ENCODE measurements around the gene SIRPG. TPM values are rescaled to one million over a fixed set of nuclear protein-coding genes. Genes with fewer than 3 reads are reported as not detected.

SIRPG gene
- total RNA-seq, 2 experiments from 2014 or later = 27.9 to 28.5 TPM

Other genes starting within 250 kb of the SIRPG start
- 10 to 100 TPM; 81.8 to 83.1 TPM for gene NSFL1C, start 190.9 kb downstream of the SIRPG start, total RNA-seq
- not detected for gene SIRPB2, start 166.4 kb downstream of the SIRPG start, total RNA-seq
- gene SIRPD, start 100.1 kb downstream of the SIRPG start, total RNA-seq = not detected
- 1 to 10 TPM; 1.3 to 2.0 TPM for gene SIRPB1, start 37.8 kb downstream of the SIRPG start, total RNA-seq
- not detected for gene SIRPA, start 237.6 kb upstream of the SIRPG start, total RNA-seq